Measurements from ENCODE around the gene MTCH1.

The MTCH1 gene

DNA sequence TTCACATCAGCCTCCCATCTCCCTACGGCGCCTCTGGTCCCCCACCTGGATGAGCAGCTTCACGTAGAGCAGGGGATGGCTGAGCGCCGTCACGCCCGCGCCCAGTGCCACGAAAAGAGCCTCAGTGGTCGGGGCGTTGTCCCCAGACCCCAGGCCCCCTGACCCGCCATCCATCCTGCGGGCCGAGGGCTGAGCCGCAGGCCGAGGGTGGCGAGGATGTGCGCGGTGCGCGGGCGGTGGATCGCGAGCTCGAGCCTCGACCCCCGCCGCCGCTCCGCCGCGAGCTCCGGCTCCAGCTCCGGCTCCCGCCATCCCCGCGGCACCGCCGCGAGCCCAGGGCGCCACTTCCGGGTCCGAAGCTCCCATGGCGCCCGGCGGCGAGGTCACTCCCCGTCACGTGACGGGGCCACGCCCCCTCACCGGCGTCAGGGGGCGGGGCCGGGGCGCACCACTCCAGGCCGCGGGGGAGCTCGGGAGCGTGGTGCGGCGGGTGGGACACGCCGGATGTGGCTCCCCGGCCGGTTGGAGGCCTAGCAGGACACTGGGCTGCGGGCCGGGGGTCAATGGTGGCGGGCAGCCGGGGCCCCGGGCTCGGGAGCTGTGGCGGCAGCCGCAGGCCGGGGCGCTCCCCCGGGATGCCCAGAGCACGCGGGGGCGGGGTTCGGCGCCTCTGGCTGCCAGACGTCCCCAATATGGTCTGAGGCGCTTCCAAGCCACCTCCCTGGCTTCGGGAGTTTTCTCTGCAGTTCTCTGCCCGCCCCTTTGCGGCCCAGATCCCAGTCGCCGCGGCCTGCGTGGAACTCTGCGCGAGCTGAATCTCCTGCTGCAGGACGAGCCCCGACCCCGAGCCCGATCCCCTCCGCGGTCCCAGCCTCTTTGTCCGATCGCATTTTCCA, at the start of gene MTCH1:
Gene MTCH1, minus strand, starts transcription at position 389 of the 896 bp plus-strand sequence. Its CDS starts 23 bp downstream, at position 366.
- peak; percentile 94 for DNase-seq (ENCODE audit: low spot score)

DNA sequence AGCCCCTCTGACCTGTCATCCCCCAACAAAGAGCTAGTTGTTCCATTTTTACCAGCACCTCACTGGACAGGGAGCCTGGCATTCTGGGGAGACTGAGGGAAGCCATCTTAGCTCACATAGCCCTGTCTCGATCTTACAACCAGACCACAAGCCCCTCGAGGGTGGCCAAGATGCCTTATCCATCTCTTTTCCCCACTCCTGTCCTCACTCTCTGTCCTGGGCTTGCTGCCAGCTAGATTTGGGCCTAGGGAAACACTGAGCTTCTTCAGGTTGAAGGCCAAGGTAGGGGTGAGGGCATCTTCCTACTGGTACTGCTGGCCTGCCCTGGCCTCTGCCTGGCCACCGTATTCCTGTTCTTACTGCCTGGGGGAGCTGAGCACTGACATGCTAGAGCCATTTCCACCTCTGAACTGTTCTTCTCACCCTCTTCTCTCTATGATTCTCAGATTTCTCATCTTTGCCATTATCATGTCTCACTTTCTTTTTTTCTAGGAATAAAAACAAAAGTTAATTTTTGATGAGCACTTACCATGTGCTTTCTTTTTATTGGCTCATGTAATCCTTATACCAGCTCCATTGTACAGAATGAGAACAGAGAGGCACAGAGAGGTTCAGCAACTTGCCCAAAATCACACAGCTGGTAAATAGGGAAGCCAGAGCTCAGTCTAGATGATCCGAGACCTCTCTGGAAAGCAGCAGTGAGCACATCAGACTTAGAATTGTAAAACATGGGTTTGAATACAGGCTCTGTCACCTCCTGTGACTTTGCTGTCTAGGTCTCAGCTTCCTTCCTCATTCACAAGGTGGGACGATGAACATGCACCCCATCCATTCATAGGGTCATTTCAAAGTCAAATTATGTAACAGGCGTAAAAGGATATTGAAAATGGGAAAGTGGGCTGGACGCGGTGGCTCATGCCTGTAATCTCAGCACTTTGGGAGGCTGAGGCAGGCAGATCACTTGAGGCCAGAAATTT, 48.1 kb upstream of the MTCH1 start:
- no peak for DNase-seq (ENCODE audit: low spot score)

DNA sequence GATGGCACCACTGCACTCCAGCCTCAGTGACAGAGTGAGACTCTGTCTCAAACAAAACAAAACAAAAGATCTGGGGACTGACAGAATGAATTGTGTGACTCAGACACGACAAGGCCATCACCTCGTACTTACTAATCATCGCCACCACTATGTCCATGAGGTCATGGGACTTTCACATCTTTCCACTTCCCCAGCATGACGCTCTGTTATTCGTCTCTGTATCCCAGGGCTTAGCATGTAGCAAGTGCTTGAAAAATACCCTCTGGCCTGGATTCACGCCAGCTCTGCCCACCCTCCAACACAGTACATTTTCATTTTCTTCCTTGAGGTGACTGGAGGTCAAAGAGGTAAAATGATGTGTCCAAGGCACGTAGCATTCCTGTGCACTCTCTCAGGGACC, 47.3 kb upstream of the MTCH1 start:
- DNase-seq (ENCODE audit: low spot score): no peak

GRCh38 chr6:37032239-37032638, 46.2 kb upstream of the MTCH1 start:
- no peak for DNase-seq (ENCODE audit: low spot score)

GRCh38 chr6:37030599-37030998, 44.6 kb upstream of the MTCH1 start:
- no peak for DNase-seq (ENCODE audit: low spot score)

GRCh38 chr6:37029249-37029971, 43.4 kb upstream of the MTCH1 start:
- DNase-seq (ENCODE audit: low spot score): no peak

DNA sequence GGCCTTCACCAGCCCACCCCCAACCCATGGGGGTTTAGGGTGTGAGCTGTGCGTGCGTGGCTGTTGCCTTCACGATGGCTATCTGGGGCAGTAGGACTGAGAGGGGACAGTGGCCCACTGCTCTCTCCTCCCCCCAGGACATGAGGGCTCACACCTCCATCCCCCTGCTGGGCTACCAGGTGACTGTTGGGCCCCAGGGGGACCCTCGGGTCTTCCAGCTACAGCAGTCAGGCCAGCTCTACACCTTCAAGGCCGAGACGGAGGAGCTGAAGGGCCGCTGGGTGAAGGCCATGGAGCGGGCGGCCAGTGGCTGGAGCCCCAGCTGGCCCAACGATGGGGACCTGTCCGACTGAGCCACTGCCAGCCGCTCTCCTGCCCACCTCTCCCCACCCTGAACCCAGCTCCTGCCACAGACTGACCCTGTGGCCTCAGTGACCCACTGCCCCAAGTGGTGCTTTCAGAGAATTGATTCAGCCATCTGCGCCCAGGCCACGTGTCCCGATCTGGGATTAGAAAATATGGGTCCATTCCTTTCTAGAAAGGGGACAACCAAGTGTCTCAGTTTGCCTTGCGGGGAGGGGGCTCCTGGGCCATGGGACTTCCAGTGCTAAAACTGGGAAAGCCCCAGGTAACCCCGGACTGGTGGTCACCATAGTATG, 41.9 kb upstream of the MTCH1 start:
- DNase-seq (ENCODE audit: low spot score): no peak

DNA sequence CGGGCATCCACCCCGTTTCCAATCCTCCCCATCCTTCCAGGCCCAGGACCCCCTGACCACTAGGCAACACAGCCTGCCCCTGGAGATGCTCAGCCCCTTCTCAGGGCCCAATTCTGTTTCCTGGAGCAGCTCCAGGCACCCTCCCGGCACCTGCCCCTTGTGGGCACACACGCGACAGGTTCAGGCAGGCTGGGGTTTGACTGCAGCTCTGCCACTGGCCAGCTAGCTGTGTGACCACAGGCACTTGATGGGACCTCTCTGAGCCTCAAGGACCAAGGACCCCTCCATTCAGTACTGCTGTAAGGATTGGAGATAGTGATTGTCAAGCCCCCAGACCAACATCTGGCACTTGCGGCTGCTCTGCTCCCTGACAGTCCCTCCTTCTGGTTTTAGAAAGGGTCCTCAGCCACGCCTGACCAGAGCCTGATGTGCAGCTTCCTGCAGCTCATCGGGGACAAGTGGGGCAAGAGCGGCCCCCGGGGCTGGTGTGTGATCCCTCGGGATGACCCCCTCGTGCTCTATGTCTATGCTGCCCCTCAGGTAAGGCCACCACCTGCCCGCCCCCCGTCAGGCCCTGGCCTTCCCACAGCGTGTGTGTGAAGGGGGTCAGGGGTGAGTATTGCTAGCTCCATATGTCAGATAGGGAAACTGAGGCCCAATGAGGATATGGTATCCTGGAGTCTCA, 41.2 kb upstream of the MTCH1 start:
- DNase-seq (ENCODE audit: low spot score): no peak

- no peak for DNase-seq (ENCODE audit: low spot score)
Measured at GRCh38 chr6:37025621-37026466, 39.8 kb upstream of the MTCH1 start.

DNA sequence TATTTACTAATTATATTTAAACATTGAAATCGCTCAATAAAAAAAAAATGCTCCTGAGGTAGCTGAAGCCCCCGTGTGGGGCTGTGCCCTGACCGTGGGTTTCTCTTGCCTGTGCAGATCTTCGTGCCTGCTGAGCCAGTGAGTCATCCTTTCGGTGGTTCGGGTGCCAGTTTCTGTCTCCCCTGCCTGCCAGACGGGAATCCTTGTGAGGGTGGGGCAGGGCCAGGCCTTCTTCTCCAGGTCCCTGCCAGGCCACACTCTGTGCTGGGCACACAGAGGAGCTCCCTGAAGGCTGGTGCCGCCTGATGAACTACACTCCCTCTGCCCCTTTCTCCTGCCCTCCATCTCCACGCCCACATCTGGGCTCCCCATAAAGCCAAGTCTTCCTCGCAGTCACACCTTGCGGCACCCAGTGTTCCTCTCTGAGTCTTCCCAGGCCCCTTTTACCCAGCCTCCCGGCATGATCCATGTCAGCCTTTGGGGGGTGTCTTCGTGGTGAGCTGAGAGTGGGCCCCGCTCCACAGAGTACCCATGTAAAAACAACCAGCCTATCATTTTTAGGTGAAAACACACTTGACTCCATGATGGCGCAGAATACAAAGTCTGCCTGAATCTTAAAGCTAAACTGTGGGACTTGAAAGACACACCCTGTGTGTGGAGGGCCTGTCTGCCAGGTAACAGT, 38.8 kb upstream of the MTCH1 start:
- DNase-seq (ENCODE audit: low spot score): no peak

GRCh38 chr6:37022135-37022863, 36.3 kb upstream of the MTCH1 start:
- no peak for DNase-seq (ENCODE audit: low spot score)

DNA sequence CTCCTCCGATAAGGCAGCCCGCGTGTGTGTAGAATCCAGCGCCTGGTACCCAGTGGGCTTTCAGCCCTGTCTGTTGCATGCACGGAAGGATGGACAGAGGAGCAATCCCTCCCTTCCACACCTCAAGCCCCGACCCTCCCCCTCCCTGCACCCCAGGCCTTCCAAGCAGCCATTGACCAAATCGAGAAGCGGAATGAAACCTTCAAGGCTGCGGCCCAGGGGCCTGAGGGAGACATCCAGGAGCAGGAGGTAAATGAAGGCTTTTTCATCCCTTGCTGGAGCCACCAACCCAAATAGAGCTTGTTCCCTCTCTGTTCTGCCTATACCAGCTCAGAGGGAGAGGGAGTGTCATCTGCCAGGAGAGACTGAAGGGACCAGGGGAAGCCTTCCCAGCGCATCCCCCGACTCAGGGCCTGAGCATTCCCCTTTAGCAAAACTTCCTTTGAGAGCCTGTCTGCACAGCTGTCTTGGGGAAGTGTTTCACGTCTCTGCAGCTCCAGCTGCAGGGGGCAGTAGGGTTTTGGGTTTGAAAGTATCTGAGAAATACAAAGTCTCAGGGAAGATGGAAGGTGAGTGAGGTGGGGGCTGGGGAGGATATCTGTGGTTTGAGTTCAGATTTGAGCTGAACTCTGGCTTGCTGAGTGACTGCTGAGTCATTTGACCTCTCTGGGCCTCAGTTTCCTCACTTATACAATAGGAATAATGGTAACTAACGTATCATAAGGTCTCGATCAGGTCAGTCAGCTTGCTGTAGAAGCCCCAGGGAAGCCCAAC, 35.5 kb upstream of the MTCH1 start:
- no peak for DNase-seq (ENCODE audit: low spot score)

DNA sequence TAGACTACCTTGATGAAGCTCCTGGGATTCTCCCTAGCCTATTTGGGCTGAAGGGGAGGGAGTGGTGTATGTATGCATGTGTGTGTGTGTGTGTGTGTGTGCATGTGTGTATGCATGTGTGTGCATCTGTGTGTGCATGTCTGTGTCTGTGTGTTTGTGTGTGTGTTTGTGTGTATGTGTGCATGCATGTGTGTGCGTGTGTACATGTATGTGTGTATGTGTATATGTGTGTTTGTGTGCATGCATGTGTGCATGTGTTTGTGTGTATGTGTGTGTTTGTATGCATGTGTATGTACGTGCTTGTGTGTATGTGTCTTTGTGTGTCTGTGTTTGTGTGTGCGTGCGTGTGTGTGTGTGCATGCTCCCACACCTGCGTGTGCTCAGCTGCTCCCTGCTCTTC, 34.8 kb upstream of the MTCH1 start:
- no peak for DNase-seq (ENCODE audit: low spot score)

DNA sequence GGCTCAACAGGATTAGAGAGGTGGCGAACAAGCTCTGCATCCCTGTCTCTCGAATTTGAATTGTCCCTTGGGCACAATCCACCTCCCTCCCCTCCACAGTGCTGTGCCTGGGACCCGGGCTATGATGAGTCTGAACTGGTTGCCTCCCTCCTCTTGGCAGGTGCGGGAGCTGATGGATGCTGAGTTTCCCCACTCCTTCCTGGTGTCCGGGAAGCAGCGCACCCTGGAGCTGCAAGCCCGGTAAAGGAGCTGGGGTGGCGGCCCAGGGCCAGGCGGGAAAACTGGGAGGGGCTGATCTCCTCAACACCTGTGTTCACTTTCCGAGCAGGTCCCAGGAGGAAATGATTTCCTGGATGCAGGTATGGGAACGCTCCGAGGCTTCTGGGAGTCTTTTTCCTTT, 34.4 kb upstream of the MTCH1 start:
- DNase-seq (ENCODE audit: low spot score): no peak

- DNase-seq (ENCODE audit: low spot score): no peak
Measured at GRCh38 chr6:37019065-37019450, 33.1 kb upstream of the MTCH1 start.

- peak; percentile 90 for DNase-seq (ENCODE audit: low spot score)
Measured at GRCh38 chr6:37018198-37019064, 32.4 kb upstream of the MTCH1 start.

Data from left forelimb (tissue), 1 donor.